IMR-90 (cell line): ENCODE data around the gene ZACN. TPM values are rescaled to one million over a fixed set of nuclear protein-coding genes. Genes with fewer than 3 reads are reported as not detected.
A peak's percentile ranks its signal among the peaks of the same experiment; 100 is the strongest.

Experiments
- ATAC-seq: fragments of 200-7000 bp; cut with Tn5 transposase; 2 replicates; pipeline ENCODE4 v1.9.1; 2020; ENCODE audit warnings: low read depth, mild to moderate bottlenecking, moderate library complexity
- BruUV-seq: library from RNA; stranded (reverse); fragments of 400-500 nt; replicated peaks from 2 replicates; lab custom pipeline; 2021; lab: Mats Ljungman, UMichigan
- CTCF ChIA-PET: fragments of 300-600 bp; formaldehyde crosslinking; extraction: SDS; loops from one replicate; lab custom pipeline; 2021; ENCODE audit warnings: antibody characterized with exemption; lab: Yijun Ruan, JAX
- POLR2A ChIA-PET: fragments of 300-600 bp; sonication (Branson Sonifier 250); formaldehyde crosslinking; loops from one replicate; lab custom pipeline; 2022; ENCODE audit warnings: antibody characterized with exemption; ENCODE audit not compliant: unreplicated experiment; lab: Charles Lee
- DNase-seq: peaks from one replicate; pipeline ENCODE4 v3.0.0; 2013
- H2AFZ ChIP-seq: replicated peaks from 2 replicates; pipeline ENCODE3; 2013; ENCODE audit warnings: low read length, mild to moderate bottlenecking; ENCODE audit not compliant: poor library complexity
- H2AK5ac ChIP-seq: 2 replicates; pipeline ENCODE4 v1.6.1; 2013; ENCODE audit warnings: low read depth, low read length, inconsistent platforms
- H2AK9ac ChIP-seq: replicated peaks from 2 replicates; pipeline ENCODE3; 2013; ENCODE audit warnings: mild to moderate bottlenecking, low read depth, low read length, moderate library complexity; ENCODE audit not compliant: poor library complexity
- H2BK120ac ChIP-seq: 2 replicates; pipeline ENCODE4 v1.6.1; 2013; ENCODE audit warnings: low read depth, low read length, inconsistent platforms
- H2BK15ac ChIP-seq: 3 replicates; pipeline ENCODE4 v1.6.1; 2013; ENCODE audit warnings: low read depth, low read length, inconsistent platforms
- H2BK20ac ChIP-seq: 2 replicates; pipeline ENCODE4 v1.6.1; 2013; ENCODE audit warnings: low read depth, mild to moderate bottlenecking, inconsistent platforms, low read length, moderate library complexity
- H2BK5ac ChIP-seq: 2 replicates; pipeline ENCODE4 v1.6.1; 2013; ENCODE audit warnings: mild to moderate bottlenecking, low read depth, low read length, inconsistent platforms; ENCODE audit not compliant: poor library complexity, severe bottlenecking
- H3K14ac ChIP-seq: replicated peaks from 2 replicates; pipeline ENCODE4 v1.6.1; 2013; ENCODE audit warnings: low read depth, low read length, inconsistent platforms
- H3K18ac ChIP-seq: 2 replicates; pipeline ENCODE4 v1.6.1; 2013; ENCODE audit warnings: low read depth, low read length, control low read depth
- H3K23ac ChIP-seq: 2 replicates; pipeline ENCODE4 v1.6.1; 2013; ENCODE audit warnings: low read depth, low read length, inconsistent platforms
- H3K27ac ChIP-seq: 2 replicates; pipeline ENCODE4 v1.5.1; 2013; ENCODE audit warnings: mild to moderate bottlenecking, control low read depth, low read length; ENCODE audit not compliant: insufficient read depth
- H3K27me3 ChIP-seq: 2 replicates; pipeline ENCODE4 v1.6.1; 2013; ENCODE audit warnings: low read length; ENCODE audit not compliant: control insufficient read depth, insufficient read depth
- H3K36me3 ChIP-seq: 2 replicates; pipeline ENCODE4 v1.6.1; 2013; ENCODE audit warnings: low read length, mixed read lengths; ENCODE audit not compliant: control insufficient read depth, insufficient read depth
- H3K4ac ChIP-seq: 2 replicates; pipeline ENCODE4 v1.6.1; 2013; ENCODE audit warnings: low read depth, low read length, inconsistent platforms
- H3K4me1 ChIP-seq: 2 replicates; pipeline ENCODE4 v1.6.1; 2013; ENCODE audit warnings: low read length, mixed read lengths; ENCODE audit not compliant: control insufficient read depth, insufficient read depth
- H3K4me2 ChIP-seq: 2 replicates; pipeline ENCODE4 v1.6.1; 2013; ENCODE audit warnings: low read depth, mild to moderate bottlenecking, control low read depth, low read length, moderate library complexity
- H3K4me3 ChIP-seq: 2 replicates; pipeline ENCODE4 v1.5.1; 2013; ENCODE audit warnings: low read depth, mild to moderate bottlenecking, control low read depth, low read length, moderate library complexity; ENCODE audit not compliant: insufficient read depth
- H3K56ac ChIP-seq: 2 replicates; pipeline ENCODE4 v1.6.1; 2013; ENCODE audit warnings: low read length, inconsistent platforms; ENCODE audit not compliant: insufficient read depth; ENCODE audit errors: extremely low read depth
- H3K79me1 ChIP-seq, 2 experiments: 2 replicates each; pipeline ENCODE4 v1.6.1; 2013; ENCODE audit warnings: low read length in 2 of 2, inconsistent platforms in 1 of 2, low read depth in 1 of 2
- H3K9ac ChIP-seq: 2 replicates; pipeline ENCODE4 v1.6.1; 2013; ENCODE audit warnings: low read depth, low read length, control low read depth
- H3K9me1 ChIP-seq: 2 replicates; pipeline ENCODE4 v1.6.1; 2013; ENCODE audit warnings: low read length, inconsistent platforms; ENCODE audit not compliant: insufficient read depth
- H3K9me3 ChIP-seq: 2 replicates; pipeline ENCODE4 v1.6.1; 2013; ENCODE audit warnings: low read length; ENCODE audit not compliant: control insufficient read depth, insufficient read depth
- H4K20me1 ChIP-seq: 2 replicates; pipeline ENCODE4 v1.6.1; 2013; ENCODE audit warnings: low read length, inconsistent platforms; ENCODE audit not compliant: insufficient read depth
- H4K5ac ChIP-seq: 2 replicates; pipeline ENCODE4 v1.6.1; 2013; ENCODE audit warnings: mild to moderate bottlenecking, low read depth, low read length, control low read depth
- H4K8ac ChIP-seq, 2 experiments: 2 replicates each; pipeline ENCODE4 v1.6.1; 2013; ENCODE audit warnings: low read depth in 2 of 2, low read length in 2 of 2, control low read depth in 1 of 2, inconsistent platforms in 1 of 2
- H4K91ac ChIP-seq: 2 replicates; pipeline ENCODE4 v1.6.1; 2013; ENCODE audit warnings: low read depth, low read length, inconsistent platforms; ENCODE audit not compliant: insufficient read depth
- CEBPB ChIP-seq: IDR thresholded peaks from 2 replicates; pipeline ENCODE4 v1.6.1; 2012; ENCODE audit warnings: low read depth, low read length, improper control_type of control experiment
- MAFK ChIP-seq: IDR thresholded peaks from 2 replicates; pipeline ENCODE4 v1.6.1; 2012; ENCODE audit warnings: low read depth, low read length, improper control_type of control experiment
- MAZ ChIP-seq: IDR thresholded peaks from 2 replicates; pipeline ENCODE4 v1.6.1; 2012; ENCODE audit warnings: low read depth, mild to moderate bottlenecking, low read length, improper control_type of control experiment, moderate library complexity, borderline replicate concordance
- RFX5 ChIP-seq: IDR thresholded peaks from 2 replicates; pipeline ENCODE4 v1.8.0; 2012; ENCODE audit warnings: low read depth, mild to moderate bottlenecking, low read length, moderate library complexity
- WGBS, 2 experiments: methylation state at CpG; one replicate each; pipeline versions ENCODE4 v1.1.5 to v1.1.7; 2013; ENCODE audit warnings: missing lambda C conversion rate in 2 of 2; ENCODE audit not compliant: insufficient read length in 1 of 2; ENCODE audit errors: extremely low coverage in 2 of 2; 5-methylcytosine and 5-hydroxymethylcytosine counted together
- dilution Hi-C: fragments of 300-500 bp; cut with HindIII; formaldehyde crosslinking; loops from one replicate; pipeline ENCODE4 v1.14.3; 2018; ENCODE audit warnings: low sequenced_read_pairs; ENCODE audit not compliant: unreplicated experiment
- in situ Hi-C: fragments of 300-500 bp; cut with MboI; formaldehyde crosslinking; loops from 3 replicates; pipeline ENCODE4 v1.14.3; 2019; ENCODE audit warnings: low sequenced_read_pairs, inconsistent platforms, mixed read lengths
- intact Hi-C: fragments of 100-400 bp; cut with micrococcal nuclease; formaldehyde crosslinking; loops from 2 replicates; pipeline ENCODE4 v1.10.0; 2022
- polyA plus RNA-seq, 3 experiments: library from polyadenylated mRNA; depleted of rRNA; stranded (reverse); fragments of >200 nt; gene quantifications; 2 replicates each; pipeline ENCODE4 v1.2.3, GENCODE V29; 2012; ENCODE audit warnings: low replicate concordance in 1 of 3
- total RNA-seq: library from RNA; depleted of rRNA; stranded (reverse); fragments of >200 nt; gene quantifications from 2 replicates; pipeline ENCODE4 v1.2.3, GENCODE V29; 2012

The ZACN gene
- total and polyA plus RNA-seq, 2 of the 4 experiments (the other 2 are of a cell fraction) = not detected

DNA sequence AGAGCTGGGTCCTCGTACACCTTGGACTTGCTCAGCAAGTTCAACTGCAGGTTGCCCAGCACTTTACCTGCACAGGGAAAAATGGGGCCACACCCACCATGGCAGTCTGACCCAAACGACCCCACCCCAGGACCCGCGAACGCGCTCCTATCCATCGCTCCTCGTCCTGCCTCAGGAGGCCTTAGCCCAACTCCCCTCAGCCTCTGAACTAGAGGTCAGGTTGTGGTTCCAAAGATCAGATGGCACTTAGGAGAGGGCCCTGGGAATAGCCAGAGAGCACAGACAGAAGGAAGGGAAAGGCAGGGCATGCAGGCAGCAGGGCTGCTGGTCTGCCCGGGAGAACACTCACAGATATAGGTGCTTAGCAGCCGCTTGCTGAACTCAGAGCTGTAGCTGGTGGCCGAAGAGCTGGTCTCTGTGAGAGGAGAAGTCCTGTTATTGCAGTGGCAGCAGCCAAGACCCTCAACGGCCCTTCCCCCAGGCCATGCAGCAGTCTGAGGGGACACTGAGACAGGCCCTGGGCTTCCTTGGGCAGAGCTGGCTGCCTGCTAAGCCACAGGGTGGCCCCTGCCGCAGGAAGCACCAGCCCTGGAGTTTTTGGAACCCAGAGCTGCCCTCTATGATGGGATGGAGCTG lies 6.9 kb downstream of the ZACN start:
- no peak overlapping the region for H3K4me3 ChIP-seq
- no TSS peak for BruUV-seq
- H3K79me1 ChIP-seq = no peaks in the 10 kb centered on the region
- ChIA-PET POLR2A (no interaction called here), CTCF (no interaction called here)
- no peaks in the 10 kb centered on the region for H3K27me3 ChIP-seq
- DNase-seq (no peak), ATAC-seq (no peak)
- no peak overlapping the region for H3K27ac ChIP-seq
- no peak overlapping the region for H3K9ac ChIP-seq
- no peak overlapping the region for H3K14ac ChIP-seq
- peaks cover 77% of the 10 kb centered on the region for H3K36me3 ChIP-seq
- WGBS, 2 experiments = 100% methylated on average over 1 of the region's 13 CpGs; no CpG with 5 or more reads in 1 of the 2 experiments
- no peak overlapping the region for H4K8ac ChIP-seq
- H3K56ac ChIP-seq = no peak overlapping the region
- H4K91ac ChIP-seq = no peak overlapping the region
- H3K9me1 ChIP-seq = no peaks in the 10 kb centered on the region; the same call in 1 of the 2 replicates
- H3K4me2 ChIP-seq = no peak overlapping the region
- TF ChIP-seq CEBPB (no peak), MAFK (no peak), RFX5 (no peak), MAZ (no peak)
- H3K4ac ChIP-seq = no peak overlapping the region
- in situ Hi-C loops = no loop called here
- no peak overlapping the region for H2BK20ac ChIP-seq
- peaks cover 3% of the 10 kb centered on the region; the same call in 1 of the 2 replicates for H4K20me1 ChIP-seq
- no peak overlapping the region for H2BK15ac ChIP-seq
- no peaks in the 10 kb centered on the region for H3K4me1 ChIP-seq
- H2BK5ac ChIP-seq = no peak overlapping the region
- no peak overlapping the region for H4K5ac ChIP-seq
- dilution Hi-C loops = no loop called here
- H2BK120ac ChIP-seq = no peak overlapping the region
- peak overlapping the region; percentile 42 for H2AK9ac ChIP-seq
- no peaks in the 10 kb centered on the region for H3K9me3 ChIP-seq
- H2AFZ ChIP-seq = no peak overlapping the region
- intact Hi-C loops = no loop called here
- H2AK5ac ChIP-seq = no peak overlapping the region
- H3K23ac ChIP-seq = no peak overlapping the region
- no peak overlapping the region for H3K18ac ChIP-seq
